Heart right ventricle (tissue), 16 donors: ENCODE data around the gene TUBB4B. TPM values are rescaled to one million over a fixed set of nuclear protein-coding genes. Genes with fewer than 3 reads are reported as not detected.

Experiments used
- ATAC-seq, 8 donors: fragments of 200-7000 bp; cut with Tn5 transposase; one replicate each; pipeline ENCODE4 v1.9.1; 2020; ENCODE audit warnings: mild to moderate bottlenecking in 8 of 8, moderate library complexity in 8 of 8, moderate number of reproducible peaks in 1 of 8
- DNase-seq, 2 donors: peaks; one replicate each; pipeline ENCODE4 v3.0.0-alpha.2; 2020
- H3K27ac ChIP-seq, 10 donors: fragments of 200-600 bp; sonication (generic) in 2 of 10; one replicate each; pipeline versions ENCODE4 v1.5.0 to v1.8.0; 2020 to 2022; ENCODE audit warnings: mild to moderate bottlenecking in 3 of 10
- H3K27me3 ChIP-seq, 7 donors: fragments of 200-600 bp; one replicate each; pipeline ENCODE4 v1.8.0; 2021 to 2022; ENCODE audit warnings: mild to moderate bottlenecking in 2 of 7
- H3K36me3 ChIP-seq, 9 donors: fragments of 200-600 bp; sonication (generic) in 1 of 9; one replicate each; pipeline versions ENCODE4 v1.5.0 to v1.8.0; 2020 to 2022; ENCODE audit warnings: mild to moderate bottlenecking in 2 of 9
- H3K4me1 ChIP-seq, 9 donors: fragments of 200-600 bp; sonication (generic) in 1 of 9; one replicate each; pipeline versions ENCODE4 v1.5.0 to v1.8.0; 2020 to 2022; ENCODE audit warnings: mild to moderate bottlenecking in 4 of 9
- H3K4me3 ChIP-seq, 10 donors: fragments of 200-600 bp; sonication (generic) in 2 of 10; one replicate each; pipeline versions ENCODE4 v1.5.0 to v1.8.0; 2020 to 2022; ENCODE audit warnings: mild to moderate bottlenecking in 7 of 10, moderate library complexity in 2 of 10
- H3K9me3 ChIP-seq, 11 donors: fragments of 200-600 bp in 10 of 11; sonication (generic) in 2 of 11; one replicate each; pipeline versions ENCODE4 v1.5.0 to v1.8.0; 2013 to 2022; ENCODE audit warnings: mild to moderate bottlenecking in 2 of 11, control low read depth in 1 of 11, moderate library complexity in 1 of 11
- CTCF ChIP-seq, 9 donors: fragments of 200-600 bp; sonication (generic) in 2 of 9; IDR thresholded peaks; one replicate each; pipeline versions ENCODE4 v1.5.0 to v1.8.0; 2021 to 2022; ENCODE audit warnings: antibody characterized with exemption in 9 of 9, mild to moderate bottlenecking in 5 of 9, moderate library complexity in 1 of 9
- WGBS, 2 donors: extraction: QIAGEN DNeasy Blood & Tissue Kit; methylation state at CpG; one replicate each; pipeline ENCODE4 v1.1.7; 2013; ENCODE audit warnings: inconsistent platforms in 1 of 2; 5-methylcytosine and 5-hydroxymethylcytosine counted together
- intact Hi-C, 10 donors: fragments of 100-400 bp; cut with DNase I; formaldehyde crosslinking; loops; one replicate each; pipeline versions ENCODE4 v1.11.1 to v1.14.2; 2022
- polyA plus RNA-seq, 2 donors: library from polyadenylated mRNA; stranded (reverse); fragments of 200-250 nt; gene quantifications; one replicate each; pipeline ENCODE4 v1.2.3, GENCODE V29; 2013
- total RNA-seq, 10 donors: library from RNA; stranded (reverse); fragmentation: NEBNext Ultra II Directional in 3 of 10; extraction: Animal tissue kit (Norgen Biotek cat#: 25700) in 3 of 10; gene quantifications; one replicate each; pipeline versions ENCODE4 v1.2.1 to v1.2.4, GENCODE V29; 2021 to 2023
- donor health status: Arrhythmogenic right ventricular cardiomyopathy.
- donor health status: ischemic (EF 13 %, LVEDD 7.1; RV severe dilation, severe dysfunction).
- donor health status: healthy with polysubstance abuse.
- donor health status: DM: no; HTN: yes; CAD: no.
- donor health status: DM: no; HTN: no; CAD: no.
- donor health status: ischemic (EF 25% LVEDD 6.9; RV normal size, moderate dysfunction).
- donor health status: ischemic (EF 25% LVEDD 5.7; RV mildly dilated, moderate dysfunction).
- donor health status: healthy.
- donor health status: DM: yes; HTN: yes; CAD: no.
- donor health status: Ischemic cardiomyopathy.
- donor health status: ischemic (EF 35%, LVEDD 5.7; RV mildly dilated, moderate dysfunction).
- donor health status: nonischemic (EF 11% LVEDD 7.7; RV severe dilation, severe dysfunction).
- donor health status: DM: yes; HTN: yes; CAD: no.
- donor health status: PGD.
- donor health status: ischemic (EF 29% LVEDD 5.4; RV normal size, mild dysfunction).
- donor health status: nonischemic (EF 23%, LVEDD 6.1; RV moderate dilation, normal function).

TUBB4B gene
- total and polyA plus RNA-seq, 12 donors, result 211 to 992 (median 355) TPM

- H3K4me1 ChIP-seq, result peaks cover 7 to 27% (median 21%) of the 10 kb centered on the region in 9 donors
- WGBS, 2 donors, result 74 to 78% methylated on average over 18 of the region's 18 CpGs
- DNase-seq (no peak), ATAC-seq (no peak)
- no peak overlapping the region for H3K27ac ChIP-seq
- no peaks in the 10 kb centered on the region for H3K9me3 ChIP-seq
- no peak overlapping the region for H3K4me3 ChIP-seq
- TF ChIP-seq CTCF (IDR thresholded peaks at IDR 0.05), result no peak
- intact Hi-C loops, result loop anchor here in 8 of 10 donors (1.0 to 5.0 kb wide), 8 partner anchors 34 to 110 kb away; partner anchors contain the start of genes ANAPC2 (in 1 of the 8) and SSNA1 (in 1 of the 8)
- H3K27me3 ChIP-seq, result peaks cover 9 to 36% (median 35%) of the 10 kb centered on the region in 7 donors
- H3K36me3 ChIP-seq, result no peaks in the 10 kb centered on the region
Measured at GRCh38 chr9:137226338-137227053, 14.6 kb upstream of the TUBB4B start.

- 41% methylated on average over 25 of the region's 25 CpGs for WGBS, 2 donors
- peak; percentile 76 to 93 (median 88) for TF ChIP-seq CTCF (IDR thresholded peaks at IDR 0.05)
Measured at GRCh38 chr9:137227054-137227852, 13.8 kb upstream of the TUBB4B start, which contains the start of gene RNF224. Gene RNF224, plus strand, starts transcription at chr9:137227502. Its CDS starts 834 bp downstream, at chr9:137228336.

DNA sequence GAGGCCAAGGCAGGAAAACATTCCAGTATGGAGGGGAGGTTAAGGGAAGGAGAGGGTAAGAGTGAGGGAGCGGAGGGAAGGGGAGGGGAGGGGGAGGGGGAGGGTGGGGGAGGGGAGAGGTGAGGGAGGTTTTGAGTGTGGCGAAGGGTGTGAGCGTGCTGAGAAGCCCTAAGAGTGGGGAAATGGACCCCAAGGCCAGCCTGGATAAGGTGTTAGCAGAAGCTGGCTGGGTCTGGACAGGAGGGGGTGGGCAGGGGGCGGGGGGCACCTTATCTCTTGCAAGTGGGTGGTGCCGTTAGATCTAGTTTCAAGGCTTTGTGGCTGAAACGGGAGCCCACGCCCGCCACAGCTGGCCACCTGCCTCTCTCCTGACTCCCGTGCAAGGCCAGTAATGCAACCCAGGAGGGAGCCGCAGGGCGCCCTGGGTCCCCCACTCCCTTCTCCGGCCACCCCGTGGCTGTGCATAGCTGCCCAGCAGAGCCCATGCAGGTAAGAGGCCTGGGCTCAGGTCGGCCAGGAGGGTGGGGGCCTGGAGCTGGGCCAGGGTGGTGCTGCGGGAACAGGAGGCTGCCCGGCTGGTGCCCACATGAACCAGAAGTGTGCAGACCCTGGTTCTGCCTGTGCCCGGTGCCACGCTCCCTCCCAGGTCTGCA lies 13.1 kb upstream of the TUBB4B start:
- H3K27ac ChIP-seq, result no peak overlapping the region
- no peaks in the 10 kb centered on the region for H3K9me3 ChIP-seq
- H3K27me3 ChIP-seq, result peaks cover 16 to 51% (median 50%) of the 10 kb centered on the region in 7 donors
- intact Hi-C loops, result loop anchor here (1.0 to 5.0 kb wide), 8 partner anchors 36 to 111 kb away; partner anchors contain the start of genes ANAPC2 (in 1 of the 10) and SSNA1 (in 1 of the 10)
- no peak overlapping the region for H3K4me3 ChIP-seq
- WGBS, 2 donors, result 39 to 43% methylated on average over 18 of the region's 18 CpGs
- H3K4me1 ChIP-seq, result peaks cover under 1 to 17% (median 11%) of the 10 kb centered on the region in 9 donors
- no peak for ATAC-seq
- no peaks in the 10 kb centered on the region for H3K36me3 ChIP-seq
- TF ChIP-seq CTCF (IDR thresholded peaks at IDR 0.05), result no peak
- no peak for DNase-seq

More at GRCh38 chr9:137227054-137227852, 13.8 kb upstream of the TUBB4B start, which contains the start of gene RNF224:
- intact Hi-C loops, result loop anchor here in 8 of 10 donors (1.0 to 5.0 kb wide), 8 partner anchors 35 to 110 kb away; partner anchors contain the start of genes ANAPC2 (in 1 of the 8) and SSNA1 (in 1 of the 8)
- Histone ChIP-seq H3K9me3 (no peaks in the 10 kb centered on the region), H3K27ac (no peak within 1 kb of the TSS), H3K4me1 (peaks cover 7 to 24% (median 18%) of the 10 kb centered on the region in 9 donors), H3K27me3 (peaks cover 16 to 44% (median 43%) of the 10 kb centered on the region in 7 donors), H3K4me3 (no peak within 1 kb of the TSS), H3K36me3 (no peaks in the 10 kb centered on the region)
- peak; percentile 65 to 78 for DNase-seq
- peak in 5 of 8 donors; percentile 12 to 34 (median 25) for ATAC-seq
